Measurements from ENCODE around the gene SYNJ2. TPM values are rescaled to one million over a fixed set of nuclear protein-coding genes. Genes with fewer than 3 reads are reported as not detected.

SYNJ2 gene
- total and polyA plus RNA-seq, 4 donors, result 3.4 to 8.8 (median 4.8) TPM

DNA sequence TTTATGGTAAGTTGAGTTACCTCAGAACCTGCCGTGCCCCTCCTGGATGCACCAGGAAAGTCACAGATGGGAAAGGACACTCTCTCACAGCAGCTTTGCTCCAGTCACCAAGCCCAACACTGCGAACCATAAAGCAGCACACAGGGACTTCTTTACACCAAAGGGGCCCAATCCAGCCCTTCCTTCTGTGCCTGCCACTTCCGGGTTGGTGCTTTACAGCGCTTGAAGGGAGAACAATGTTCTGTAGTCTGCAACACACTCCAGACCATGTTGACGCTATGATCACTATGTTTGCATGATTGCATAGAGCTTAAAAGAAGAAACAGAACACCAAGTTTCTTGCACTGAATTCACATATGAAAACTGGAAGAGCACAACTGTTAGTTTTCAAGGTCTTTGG is 129.3 kb downstream of the SYNJ2 start:
- no peak for DNase-seq
- Histone ChIP-seq H3K27me3 (ENCODE audit: control insufficient read depth in 3 of 3, insufficient read depth in 3 of 3, low read length in 2 of 3) (no peaks in the 10 kb centered on the region), H3K9me3 (ENCODE audit: control insufficient read depth in 4 of 4, insufficient read depth in 3 of 4, low read length in 3 of 4) (no peaks in the 10 kb centered on the region), H3K36me3 (ENCODE audit: control insufficient read depth in 4 of 4, insufficient read depth in 4 of 4, low read length in 4 of 4) (peaks cover 0 to 10% (median 6%) of the 10 kb centered on the region in 4 donors), H3K4me3 (no peak overlapping the region), H3K9ac (ENCODE audit: insufficient read depth in 1 of 2, low read length in 2 of 2) (no peak overlapping the region), H3K27ac (ENCODE audit: low read depth in 1 of 2, low read length in 1 of 2) (no peak overlapping the region), H3K4me1 (ENCODE audit: control insufficient read depth in 5 of 5, insufficient read depth in 5 of 5, low read length in 5 of 5) (no peaks in the 10 kb centered on the region)
- no peak for ATAC-seq (ENCODE audit: insufficient read depth, low FRiP score)
- TF ChIP-seq, protein P1, sequence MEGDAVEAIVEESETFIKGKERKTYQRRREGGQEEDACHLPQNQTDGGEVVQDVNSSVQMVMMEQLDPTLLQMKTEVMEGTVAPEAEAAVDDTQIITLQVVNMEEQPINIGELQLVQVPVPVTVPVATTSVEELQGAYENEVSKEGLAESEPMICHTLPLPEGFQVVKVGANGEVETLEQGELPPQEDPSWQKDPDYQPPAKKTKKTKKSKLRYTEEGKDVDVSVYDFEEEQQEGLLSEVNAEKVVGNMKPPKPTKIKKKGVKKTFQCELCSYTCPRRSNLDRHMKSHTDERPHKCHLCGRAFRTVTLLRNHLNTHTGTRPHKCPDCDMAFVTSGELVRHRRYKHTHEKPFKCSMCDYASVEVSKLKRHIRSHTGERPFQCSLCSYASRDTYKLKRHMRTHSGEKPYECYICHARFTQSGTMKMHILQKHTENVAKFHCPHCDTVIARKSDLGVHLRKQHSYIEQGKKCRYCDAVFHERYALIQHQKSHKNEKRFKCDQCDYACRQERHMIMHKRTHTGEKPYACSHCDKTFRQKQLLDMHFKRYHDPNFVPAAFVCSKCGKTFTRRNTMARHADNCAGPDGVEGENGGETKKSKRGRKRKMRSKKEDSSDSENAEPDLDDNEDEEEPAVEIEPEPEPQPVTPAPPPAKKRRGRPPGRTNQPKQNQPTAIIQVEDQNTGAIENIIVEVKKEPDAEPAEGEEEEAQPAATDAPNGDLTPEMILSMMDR (IDR thresholded peaks at IDR 0.05; ENCODE audit: control extremely low read depth, extremely low read depth), result no peak
- 95 to 98% methylated on average over 5 of the region's 5 CpGs for WGBS, 2 donors

DNA sequence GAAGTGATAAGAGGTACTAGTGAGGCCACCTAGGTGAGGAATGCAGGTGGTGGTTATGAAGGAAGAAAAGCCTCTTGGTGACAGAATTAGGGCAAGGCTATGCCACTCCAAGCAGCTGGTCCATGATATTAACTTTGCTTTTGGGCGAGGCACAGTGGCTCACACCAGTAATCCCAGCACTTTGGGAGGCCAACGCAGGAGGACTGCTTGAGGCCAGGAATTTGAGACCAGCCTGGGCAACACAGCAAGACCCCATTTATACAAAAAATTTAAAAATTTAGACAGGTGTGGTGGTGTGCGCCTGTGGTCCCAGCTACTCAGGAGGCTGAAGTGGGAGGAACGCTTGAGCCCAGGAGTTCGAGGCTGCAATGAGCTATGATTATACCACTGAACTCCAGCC is 130.3 kb downstream of the SYNJ2 start:
- Histone ChIP-seq H3K9ac (ENCODE audit: insufficient read depth in 1 of 2, low read length in 2 of 2) (no peak overlapping the region), H3K27me3 (ENCODE audit: control insufficient read depth in 3 of 3, insufficient read depth in 3 of 3, low read length in 2 of 3) (no peaks in the 10 kb centered on the region), H3K4me3 (no peak overlapping the region), H3K9me3 (ENCODE audit: control insufficient read depth in 4 of 4, insufficient read depth in 3 of 4, low read length in 3 of 4) (no peaks in the 10 kb centered on the region), H3K36me3 (ENCODE audit: control insufficient read depth in 4 of 4, insufficient read depth in 4 of 4, low read length in 4 of 4) (peaks cover 0 to 10% (median 6%) of the 10 kb centered on the region in 4 donors), H3K27ac (ENCODE audit: low read depth in 1 of 2, low read length in 1 of 2) (no peak overlapping the region), H3K4me1 (ENCODE audit: control insufficient read depth in 5 of 5, insufficient read depth in 5 of 5, low read length in 5 of 5) (no peaks in the 10 kb centered on the region)
- TF ChIP-seq, protein P1 (IDR thresholded peaks at IDR 0.05; ENCODE audit: control extremely low read depth, extremely low read depth), result no peak
- DNase-seq (no peak), ATAC-seq (ENCODE audit: insufficient read depth, low FRiP score) (no peak)
- 98% methylated on average over 5 of the region's 5 CpGs for WGBS, 2 donors

DNA sequence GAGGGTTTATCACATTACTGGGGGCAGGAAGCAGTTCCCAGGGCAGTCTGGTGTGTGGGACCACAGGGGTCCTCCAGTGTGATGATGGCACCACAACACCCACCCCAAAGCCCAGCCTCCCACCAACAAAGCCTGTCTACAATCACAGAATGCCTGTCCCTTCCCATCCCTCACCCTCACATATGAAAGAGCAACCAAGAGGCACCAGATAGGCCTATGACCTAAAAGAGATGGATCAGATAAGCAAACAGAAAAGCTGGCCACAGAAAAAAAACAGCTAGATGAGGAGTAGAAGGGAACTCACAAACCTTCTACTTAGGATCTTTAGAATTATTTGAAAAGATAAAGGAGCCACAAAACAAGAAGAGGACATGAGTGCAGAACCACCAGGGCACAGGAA is 132.1 kb downstream of the SYNJ2 start:
- Histone ChIP-seq H3K9me3 (ENCODE audit: control insufficient read depth in 4 of 4, insufficient read depth in 3 of 4, low read length in 3 of 4) (no peaks in the 10 kb centered on the region), H3K27me3 (ENCODE audit: control insufficient read depth in 3 of 3, insufficient read depth in 3 of 3, low read length in 2 of 3) (no peaks in the 10 kb centered on the region), H3K27ac (ENCODE audit: low read depth in 1 of 2, low read length in 1 of 2) (no peak overlapping the region), H3K9ac (ENCODE audit: insufficient read depth in 1 of 2, low read length in 2 of 2) (no peak overlapping the region), H3K36me3 (ENCODE audit: control insufficient read depth in 4 of 4, insufficient read depth in 4 of 4, low read length in 4 of 4) (peaks cover 0 to 13% (median 6%) of the 10 kb centered on the region in 4 donors), H3K4me1 (ENCODE audit: control insufficient read depth in 5 of 5, insufficient read depth in 5 of 5, low read length in 5 of 5) (no peaks in the 10 kb centered on the region), H3K4me3 (no peak overlapping the region)
- DNase-seq (no peak), ATAC-seq (ENCODE audit: insufficient read depth, low FRiP score) (no peak)
- TF ChIP-seq, protein P1 (IDR thresholded peaks at IDR 0.05; ENCODE audit: control extremely low read depth, extremely low read depth), result no peak

DNA sequence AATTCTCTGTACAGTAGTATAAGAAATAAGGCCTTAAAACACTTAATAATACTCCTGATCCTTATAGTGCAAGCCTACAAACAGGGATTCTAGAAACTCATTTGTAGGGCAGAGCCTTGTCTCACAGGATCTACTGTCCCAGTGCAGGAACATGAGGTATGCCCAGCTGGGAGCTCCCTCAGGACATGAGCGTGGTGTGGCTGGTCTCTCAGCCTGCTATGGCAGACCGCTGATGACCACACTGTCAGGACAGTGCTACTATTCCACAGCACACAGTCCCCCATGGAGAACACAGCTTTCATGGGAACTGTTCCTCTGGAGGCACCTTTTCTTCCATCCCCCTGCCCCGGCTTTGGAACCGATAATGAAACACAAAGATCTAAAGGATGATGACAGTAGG is 133.4 kb downstream of the SYNJ2 start:
- WGBS, 2 donors, result 95 to 99% methylated on average over 4 of the region's 4 CpGs
- H3K27ac ChIP-seq (ENCODE audit: low read depth in 1 of 2, low read length in 1 of 2), result no peak overlapping the region
- H3K9me3 ChIP-seq (ENCODE audit: control insufficient read depth in 4 of 4, insufficient read depth in 3 of 4, low read length in 3 of 4), result no peaks in the 10 kb centered on the region
- H3K9ac ChIP-seq (ENCODE audit: insufficient read depth in 1 of 2, low read length in 2 of 2), result no peak overlapping the region
- H3K4me1 ChIP-seq (ENCODE audit: control insufficient read depth in 5 of 5, insufficient read depth in 5 of 5, low read length in 5 of 5), result no peaks in the 10 kb centered on the region
- H3K27me3 ChIP-seq (ENCODE audit: control insufficient read depth in 3 of 3, insufficient read depth in 3 of 3, low read length in 2 of 3), result no peaks in the 10 kb centered on the region
- no peak for DNase-seq
- H3K4me3 ChIP-seq, result no peak overlapping the region
- ATAC-seq (ENCODE audit: insufficient read depth, low FRiP score), result no peak
- TF ChIP-seq, protein P1 (IDR thresholded peaks at IDR 0.05; ENCODE audit: control extremely low read depth, extremely low read depth), result no peak
- H3K36me3 ChIP-seq (ENCODE audit: control insufficient read depth in 4 of 4, insufficient read depth in 4 of 4, low read length in 4 of 4), result peaks cover 0 to 13% (median 5%) of the 10 kb centered on the region in 4 donors

Measured in lung (tissue), 12 donors.